ENCODE data around the gene LARP4.

DNA sequence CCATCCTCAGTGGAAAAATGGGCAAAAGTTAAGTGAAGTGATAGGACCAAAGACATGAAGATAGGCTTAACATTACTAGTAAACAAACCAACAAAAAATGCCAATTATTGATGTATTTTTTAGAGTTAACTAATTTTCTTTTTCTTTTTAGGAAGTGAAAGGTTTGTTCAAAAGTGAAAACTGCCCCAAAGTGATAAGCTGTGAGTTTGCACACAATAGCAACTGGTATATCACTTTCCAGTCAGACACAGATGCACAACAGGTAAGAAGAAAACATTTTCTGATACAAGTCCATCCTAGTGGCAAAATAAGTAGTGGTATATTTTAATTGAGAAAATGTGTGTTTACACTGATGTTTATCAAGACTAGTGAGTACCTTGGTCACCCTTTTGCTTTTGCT lies 39.6 kb downstream of the LARP4 start:
- TF ChIP-seq CTCF (IDR thresholded peaks at IDR 0.05; ENCODE audit: low read depth, low read length) (no peak), POLR2A (IDR thresholded peaks at IDR 0.05; ENCODE audit: extremely low read depth, insufficient read length) (no peak)

All from NB4 (cell line).